ENCODE results near the gene MYMK.

GRCh38 chr9:133556354-133556753 is 31.6 kb upstream of the MYMK start:
- TF ChIP-seq, protein P1, sequence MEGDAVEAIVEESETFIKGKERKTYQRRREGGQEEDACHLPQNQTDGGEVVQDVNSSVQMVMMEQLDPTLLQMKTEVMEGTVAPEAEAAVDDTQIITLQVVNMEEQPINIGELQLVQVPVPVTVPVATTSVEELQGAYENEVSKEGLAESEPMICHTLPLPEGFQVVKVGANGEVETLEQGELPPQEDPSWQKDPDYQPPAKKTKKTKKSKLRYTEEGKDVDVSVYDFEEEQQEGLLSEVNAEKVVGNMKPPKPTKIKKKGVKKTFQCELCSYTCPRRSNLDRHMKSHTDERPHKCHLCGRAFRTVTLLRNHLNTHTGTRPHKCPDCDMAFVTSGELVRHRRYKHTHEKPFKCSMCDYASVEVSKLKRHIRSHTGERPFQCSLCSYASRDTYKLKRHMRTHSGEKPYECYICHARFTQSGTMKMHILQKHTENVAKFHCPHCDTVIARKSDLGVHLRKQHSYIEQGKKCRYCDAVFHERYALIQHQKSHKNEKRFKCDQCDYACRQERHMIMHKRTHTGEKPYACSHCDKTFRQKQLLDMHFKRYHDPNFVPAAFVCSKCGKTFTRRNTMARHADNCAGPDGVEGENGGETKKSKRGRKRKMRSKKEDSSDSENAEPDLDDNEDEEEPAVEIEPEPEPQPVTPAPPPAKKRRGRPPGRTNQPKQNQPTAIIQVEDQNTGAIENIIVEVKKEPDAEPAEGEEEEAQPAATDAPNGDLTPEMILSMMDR (IDR thresholded peaks at IDR 0.05), result no peak
- TF ChIP-seq POLR2AphosphoS5 (IDR thresholded peaks at IDR 0.05), result no peak
